GM21529 (cell line): ENCODE data around the gene PTPRG.
"Not testable (repeated sequence)": the region's sequence is repeated elsewhere in the genome, so short reads cannot be mapped to it uniquely, and the experiment has no call there.

Source experiments
- ATAC-seq: cut with Tn5 transposase; IDR thresholded peaks from one replicate; pipeline ENCODE4 v1.9.1; 2021; ENCODE audit not compliant: unreplicated experiment

Gene PTPRG

GRCh38 chr3:61716693-61717092 is 155.3 kb downstream of the PTPRG start:
- ATAC-seq, result not testable (repeated sequence)

- ATAC-seq, result no peak
Observed at GRCh38 chr3:61718565-61718964, 157.2 kb downstream of the PTPRG start.

GRCh38 chr3:61719278-61719977 is 158.1 kb downstream of the PTPRG start:
- no peak for ATAC-seq

- no peak for ATAC-seq
Observed at GRCh38 chr3:61723038-61723437, 161.7 kb downstream of the PTPRG start.

- peak; percentile 73 for ATAC-seq
Observed at GRCh38 chr3:61724183-61724582, 162.8 kb downstream of the PTPRG start.

GRCh38 chr3:61724801-61725200 is 163.4 kb downstream of the PTPRG start:
- ATAC-seq, result no peak

- ATAC-seq, result no peak
Observed at GRCh38 chr3:61725851-61726333, 164.5 kb downstream of the PTPRG start.

- no peak for ATAC-seq
Observed at GRCh38 chr3:61727435-61727834, 166.1 kb downstream of the PTPRG start.

- ATAC-seq, result no peak
Observed at GRCh38 chr3:61729038-61729634, 167.8 kb downstream of the PTPRG start.

GRCh38 chr3:61730056-61730455 is 168.7 kb downstream of the PTPRG start:
- ATAC-seq, result no peak

- ATAC-seq, result no peak
Observed at GRCh38 chr3:61730577-61731231, 169.3 kb downstream of the PTPRG start.

- no peak for ATAC-seq
Observed at GRCh38 chr3:61733000-61733399, 171.6 kb downstream of the PTPRG start.

- no peak for ATAC-seq
Observed at GRCh38 chr3:61733876-61734275, 172.5 kb downstream of the PTPRG start.

GRCh38 chr3:61734749-61735686 is 173.6 kb downstream of the PTPRG start:
- ATAC-seq, result no peak

GRCh38 chr3:61736506-61736905 is 175.1 kb downstream of the PTPRG start:
- no peak for ATAC-seq

GRCh38 chr3:61739640-61740039 is 178.3 kb downstream of the PTPRG start:
- ATAC-seq, result no peak

GRCh38 chr3:61740494-61740893 is 179.1 kb downstream of the PTPRG start:
- no peak for ATAC-seq

GRCh38 chr3:61741551-61741950 is 180.2 kb downstream of the PTPRG start:
- no peak for ATAC-seq

- ATAC-seq, result no peak
Observed at GRCh38 chr3:61742006-61742405, 180.6 kb downstream of the PTPRG start.

- ATAC-seq, result no peak
Observed at GRCh38 chr3:61743067-61743466, 181.7 kb downstream of the PTPRG start.

GRCh38 chr3:61743686-61744242 is 182.4 kb downstream of the PTPRG start:
- ATAC-seq, result no peak
